HepG2 (cell line): ENCODE results near the gene CDK14. TPM values are rescaled to one million over a fixed set of nuclear protein-coding genes. Genes with fewer than 3 reads are reported as not detected.

Experiments
- ATAC-seq: fragments of 200-7000 bp; cut with Tn5 transposase; 3 replicates; pipeline ENCODE4 v1.9.1; 2020; ENCODE audit warnings: mild to moderate bottlenecking, moderate library complexity
- BruUV-seq: library from RNA; stranded (reverse); fragments of 400-500 nt; replicated peaks from 2 replicates; lab custom pipeline; 2021; lab: Mats Ljungman, UMichigan
- CTCF ChIA-PET: fragments of 300-600 bp; formaldehyde crosslinking; extraction: SDS; loops from one replicate; lab custom pipeline; 2021; ENCODE audit warnings: low total read pairs, inconsistent platforms, low intra/inter-chr PET ratio; lab: Yijun Ruan, JAX
- POLR2A ChIA-PET: fragments of 350-600 bp; sonication (Branson Sonifier 250); formaldehyde crosslinking; loops from one replicate; lab custom pipeline; 2020; ENCODE audit warnings: antibody characterized with exemption, inconsistent platforms; lab: Yijun Ruan, JAX
- DNase-seq: peaks from one replicate; pipeline ENCODE4 v3.0.0-alpha.2; 2015; ENCODE audit warnings: low spot score
- FAIRE-seq: peaks from 3 replicates; lab custom pipeline; 2011; peaks lifted over from hg19 to GRCh38; lab: Jason Lieb, UNC
- H2AFZ ChIP-seq: one replicate; pipeline ENCODE4 v1.6.1; 2011; ENCODE audit warnings: low read length, inconsistent platforms
- H3K27ac ChIP-seq: fragments of 300-600 bp; 3 replicates; pipeline ENCODE4 v1.8.0; 2011; ENCODE audit warnings: mixed run types, mild to moderate bottlenecking, mixed read lengths, low read length, inconsistent platforms; ENCODE audit not compliant: insufficient read depth; ENCODE audit errors: extremely low read length
- H3K27me3 ChIP-seq, 2 experiments: fragments of 200-600 bp in 1 of 2; 2 replicates in 1 of 2; 3 replicates in 1 of 2; pipeline versions ENCODE4 v1.6.0 to v1.8.0; 2011; ENCODE audit warnings: low read length in 2 of 2, mild to moderate bottlenecking in 2 of 2, moderate library complexity in 2 of 2, inconsistent platforms in 1 of 2; ENCODE audit not compliant: insufficient read depth in 2 of 2, control insufficient read depth in 1 of 2
- H3K36me3 ChIP-seq, 2 experiments: fragments of 200-600 bp in 1 of 2; replicated peaks in 1 of 2; 2 replicates in 1 of 2; 3 replicates in 1 of 2; pipeline versions ENCODE4 v1.5.1 to v1.8.0; 2011; ENCODE audit warnings: low read length in 2 of 2, inconsistent platforms in 1 of 2; ENCODE audit not compliant: insufficient read depth in 2 of 2, control insufficient read depth in 1 of 2
- H3K4me1 ChIP-seq: 2 replicates; pipeline ENCODE4 v1.5.1; 2012; ENCODE audit warnings: low read length, inconsistent platforms; ENCODE audit not compliant: insufficient read depth
- H3K4me2 ChIP-seq: 2 replicates; pipeline ENCODE4 v1.6.0; 2011; ENCODE audit warnings: low read depth, low read length, inconsistent platforms
- H3K4me3 ChIP-seq, 3 experiments: fragments of 200-600 bp in 1 of 3; sonication (generic), shearing (Covaris generic) in 1 of 3; replicated peaks in 1 of 3; 2 replicates each; pipeline ENCODE4 v1.5.1; 2011 to 2016; ENCODE audit warnings: low read length in 3 of 3, inconsistent platforms in 2 of 3, low read depth in 2 of 3, mild to moderate bottlenecking in 2 of 3, control low read depth in 1 of 3, mixed read lengths in 1 of 3; ENCODE audit not compliant: insufficient read depth in 1 of 3
- H3K79me2 ChIP-seq: one replicate; pipeline ENCODE4 v1.6.1; 2011; ENCODE audit warnings: low read length, inconsistent platforms; ENCODE audit not compliant: insufficient read depth
- H3K9ac ChIP-seq: 2 replicates; pipeline ENCODE4 v1.6.0; 2011; ENCODE audit warnings: mild to moderate bottlenecking, low read depth, low read length, inconsistent platforms; ENCODE audit not compliant: insufficient read depth
- H3K9me3 ChIP-seq: 2 replicates; pipeline ENCODE4 v1.5.1; 2012; ENCODE audit warnings: mild to moderate bottlenecking, low read length
- H4K20me1 ChIP-seq: 2 replicates; pipeline ENCODE4 v1.6.0; 2011; ENCODE audit warnings: inconsistent platforms, mild to moderate bottlenecking, low read length, moderate library complexity; ENCODE audit not compliant: insufficient read depth
- ATF4 ChIP-seq, 2 experiments: fragments of 450-650 bp in 1 of 2; sonication (generic) in 1 of 2; formaldehyde crosslinking; IDR thresholded peaks; 2 replicates each; pipeline versions ENCODE4 v1.5.0 to v1.8.0; 2020 to 2022; ENCODE audit warnings: mild to moderate bottlenecking in 1 of 2, missing genetic modification reagents in 1 of 2
- DMAP1 ChIP-seq: IDR thresholded peaks from 2 replicates; pipeline ENCODE4 v1.6.1; 2016
- HNF1A ChIP-seq, 2 experiments: sonication (generic) in 1 of 2; formaldehyde crosslinking in 1 of 2; IDR thresholded peaks; 2 replicates each; pipeline versions ENCODE4 v1.4.0 to v1.6.1; 2016 to 2020; ENCODE audit warnings: borderline replicate concordance in 1 of 2, low read depth in 1 of 2, mild to moderate bottlenecking in 1 of 2, missing genetic modification reagents in 1 of 2
- KDM5B ChIP-seq: sonication (generic); formaldehyde crosslinking; IDR thresholded peaks from 2 replicates; pipeline ENCODE4 v1.4.0; 2020; ENCODE audit warnings: missing genetic modification reagents, mild to moderate bottlenecking, borderline replicate concordance
- MAF1 ChIP-seq: sonication (generic); formaldehyde crosslinking; IDR thresholded peaks from 2 replicates; pipeline ENCODE4 v1.5.0; 2020; ENCODE audit warnings: missing genetic modification reagents, borderline replicate concordance
- MEIS1 ChIP-seq: sonication (generic); formaldehyde crosslinking; IDR thresholded peaks from 2 replicates; pipeline ENCODE4 v1.9.0; 2021; ENCODE audit warnings: mild to moderate bottlenecking, missing genetic modification reagents, moderate library complexity, borderline replicate concordance
- MTA1 ChIP-seq: sonication (generic); formaldehyde crosslinking; IDR thresholded peaks from 2 replicates; pipeline ENCODE4 v1.4.0; 2020; ENCODE audit warnings: missing genetic modification reagents, mild to moderate bottlenecking, borderline replicate concordance
- NCOA2 ChIP-seq: sonication (generic); formaldehyde crosslinking; IDR thresholded peaks from 2 replicates; pipeline ENCODE4 v1.8.0; 2022; ENCODE audit warnings: inconsistent platforms
- REXO4 ChIP-seq: sonication (generic); formaldehyde crosslinking; IDR thresholded peaks from 2 replicates; pipeline ENCODE4 v1.8.0; 2022; ENCODE audit warnings: missing genetic modification reagents, mild to moderate bottlenecking, borderline replicate concordance
- ZNF660 ChIP-seq: sonication (generic); formaldehyde crosslinking; IDR thresholded peaks from 2 replicates; pipeline ENCODE4 v1.5.1; 2020; ENCODE audit warnings: mild to moderate bottlenecking, low read depth, missing genetic modification reagents, borderline replicate concordance
- WGBS: methylation state at CpG from one replicate; pipeline ENCODE4 v1.1.6; 2017; ENCODE audit warnings: low lambda C conversion rate; 5-methylcytosine and 5-hydroxymethylcytosine counted together
- in situ Hi-C: cut with HindIII; loops from 2 replicates; pipeline ENCODE4 v1.10.0; 2017; ENCODE audit warnings: low pct_unique_long_range_greater_than_20kb; ENCODE audit not compliant: extremely low pct_ligation_motif_present
- intact Hi-C: fragments of 100-400 bp; cut with micrococcal nuclease; formaldehyde crosslinking; loops from one replicate; pipeline ENCODE4 v1.10.0; 2022; ENCODE audit not compliant: unreplicated experiment
- polyA plus RNA-seq, 8 experiments: library from polyadenylated mRNA; depleted of rRNA in 3 of 8; stranded (reverse) in 7 of 8; unstranded in 1 of 8; fragments of >200 nt; fragmentation: Illumina TruSeq in 4 of 8; extraction: Trizol in 4 of 8; gene quantifications; 2 replicates each; pipeline versions ENCODE4 v1.2.1 to v1.2.3, GENCODE V29; 2011 to 2016; ENCODE audit warnings: low read depth in 4 of 8, missing spikeins in 1 of 8, mixed read lengths in 1 of 8; ENCODE audit not compliant: insufficient read depth in 1 of 8
- total RNA-seq, 5 experiments: library from RNA; depleted of rRNA; stranded (reverse); fragments of >200 nt; fragmentation: Illumina TruSeq; extraction: Trizol; gene quantifications; 2 replicates each; pipeline ENCODE4 v1.2.3, GENCODE V29; 2016; ENCODE audit warnings: low read depth in 1 of 5

The CDK14 gene
- total and polyA plus RNA-seq, 2 of the 13 experiments (the other 11 are each of a cell fraction or from before 2014, with no cell fraction given) = 0.26 to 0.71 TPM

DNA sequence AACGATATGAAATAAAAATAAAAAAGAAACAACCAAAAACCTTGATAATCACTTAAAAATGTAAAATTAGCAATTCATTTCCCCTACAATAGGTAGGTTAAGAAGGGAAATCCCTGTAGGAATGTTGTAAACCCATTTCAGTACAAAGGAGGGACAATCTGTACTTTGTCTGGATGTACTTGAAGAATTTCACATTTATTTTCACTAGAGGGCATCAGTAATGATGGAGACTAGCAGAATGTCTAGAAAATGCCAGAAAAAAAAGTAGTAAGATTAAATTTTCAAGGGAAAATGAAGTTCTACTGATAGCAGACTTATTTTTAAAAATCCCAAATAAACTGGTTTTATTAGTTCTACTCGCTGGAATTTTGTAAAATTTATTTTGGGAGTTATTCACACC is 459.1 kb downstream of the CDK14 start:
- no peak for ATAC-seq
- no peak for DNase-seq
- ChIA-PET CTCF (no interaction called here), POLR2A (no interaction called here)
- Histone ChIP-seq H3K9me3 (no peaks in the 10 kb centered on the region), H3K4me3 (no peak overlapping the region), H3K79me2 (no peaks in the 10 kb centered on the region), H4K20me1 (no peaks in the 10 kb centered on the region), H3K27ac (no peak overlapping the region), H3K4me1 (no peaks in the 10 kb centered on the region), H3K9ac (no peak overlapping the region), H3K36me3 (no peaks in the 10 kb centered on the region), H3K4me2 (no peak overlapping the region), H3K27me3 (no peaks in the 10 kb centered on the region), H2AFZ (no peak overlapping the region)
- no peak for FAIRE-seq
- intact Hi-C loops (no loop called here), in situ Hi-C loops (no loop called here)
- BruUV-seq = no TSS peak
- 30% methylated on average over 2 of the region's 2 CpGs for WGBS
- TF ChIP-seq MEIS1 (no peak), NCOA2 (CRISPR knock-in tag) (no peak), DMAP1 (CRISPR knock-in tag) (no peak), MTA1 (CRISPR knock-in tag) (no peak)

GRCh38 chr7:91062713-91063112 is 466.6 kb downstream of the CDK14 start:
- CTCF ChIA-PET = no interaction called here
- Histone ChIP-seq H3K9ac (no peak overlapping the region), H3K79me2 (no peaks in the 10 kb centered on the region), H3K27ac (no peak overlapping the region), H3K9me3 (no peaks in the 10 kb centered on the region), H4K20me1 (no peaks in the 10 kb centered on the region), H3K4me1 (no peaks in the 10 kb centered on the region), H2AFZ (no peak overlapping the region), H3K4me3 (no peak overlapping the region), H3K36me3 (no peaks in the 10 kb centered on the region), H3K27me3 (no peaks in the 10 kb centered on the region), H3K4me2 (no peak overlapping the region)
- BruUV-seq = no TSS peak
- intact Hi-C loops = no loop called here
- POLR2A ChIA-PET = no interaction called here
- in situ Hi-C loops = no loop called here
- no peak for FAIRE-seq
- TF ChIP-seq HNF1A (IDR thresholded peaks at IDR 0.05; ENCODE audit: low read depth) (no peak), HNF1A (CRISPR knock-in tag; IDR thresholded peaks at IDR 0.05; ENCODE audit: borderline replicate concordance) (no peak), MAF1 (CRISPR knock-in tag) (no peak), ATF4 (CRISPR knock-in tag; IDR thresholded peaks at IDR 0.05) (no peak), KDM5B (CRISPR knock-in tag) (no peak), REXO4 (CRISPR knock-in tag) (no peak), MEIS1 (no peak), ZNF660 (CRISPR knock-in tag) (no peak)
- DNase-seq = no peak
- no peak for ATAC-seq
- 0% methylated on average over 2 of the region's 2 CpGs for WGBS
